Neural cell (in vitro differentiated cells): Measurements from ENCODE around the gene TTC39A.

ENCODE experiments used
- EP300 ChIP-seq: fragments of 450-650 bp; conservative IDR thresholded peaks from 2 replicates; pipeline ENCODE4 v1.6.1; 2014; ENCODE audit warnings: antibody characterized with exemption, mild to moderate bottlenecking, moderate library complexity; ENCODE audit not compliant: poor library complexity, severe bottlenecking
- EZH2 ChIP-seq: fragments of 200-600, 300-800 bp; shearing (Covaris generic), sonication (generic); IDR thresholded peaks from 2 replicates; pipeline ENCODE4 v1.6.1; 2014; ENCODE audit warnings: antibody characterized with exemption, low read length, borderline replicate concordance, mild to moderate bottlenecking; ENCODE audit not compliant: insufficient read depth, poor library complexity, severe bottlenecking
- POLR2AphosphoS5 ChIP-seq: IDR thresholded peaks from 2 replicates; pipeline ENCODE4 v1.6.1; 2012
- SMC3 ChIP-seq: fragments of 450-650 bp; conservative IDR thresholded peaks from 2 replicates; pipeline ENCODE4 v1.6.1; 2014; ENCODE audit warnings: antibody characterized with exemption, mild to moderate bottlenecking, moderate library complexity; ENCODE audit not compliant: poor library complexity
- TAF1 ChIP-seq: IDR thresholded peaks from 2 replicates; pipeline ENCODE4 v1.6.1; 2012; ENCODE audit warnings: low read depth
- TF ChIP-seq, protein P1 (sequence below): fragments of 450-650 bp; IDR thresholded peaks from 2 replicates; pipeline ENCODE4 v1.5.1; 2014; ENCODE audit warnings: antibody characterized with exemption, mild to moderate bottlenecking, moderate library complexity; ENCODE audit not compliant: poor library complexity, severe bottlenecking
- TF ChIP-seq, protein P2 (sequence below): IDR thresholded peaks from 2 replicates; pipeline ENCODE4 v1.6.1; 2012; ENCODE audit warnings: borderline replicate concordance

DNA sequence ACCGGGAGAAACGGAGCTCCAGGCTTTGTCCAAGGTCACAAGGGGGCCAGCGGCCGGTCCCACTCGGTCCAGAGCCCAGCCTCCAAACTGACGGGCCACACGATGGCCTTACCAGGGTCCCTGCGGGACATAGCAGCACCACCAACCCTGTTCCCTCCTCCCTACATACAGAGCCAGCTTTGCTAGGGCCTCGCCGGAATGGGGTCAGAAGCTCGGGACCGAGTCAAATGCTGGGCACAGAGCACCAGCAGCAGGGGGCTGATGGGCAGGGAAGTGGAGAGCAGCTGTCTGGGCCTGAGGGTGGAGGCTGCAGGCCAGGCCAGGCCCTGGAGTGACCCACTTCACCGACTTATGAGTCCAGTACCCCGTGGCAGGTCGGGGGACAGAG is 14.9 kb upstream of the TTC39A start:
- TF ChIP-seq, protein P1, sequence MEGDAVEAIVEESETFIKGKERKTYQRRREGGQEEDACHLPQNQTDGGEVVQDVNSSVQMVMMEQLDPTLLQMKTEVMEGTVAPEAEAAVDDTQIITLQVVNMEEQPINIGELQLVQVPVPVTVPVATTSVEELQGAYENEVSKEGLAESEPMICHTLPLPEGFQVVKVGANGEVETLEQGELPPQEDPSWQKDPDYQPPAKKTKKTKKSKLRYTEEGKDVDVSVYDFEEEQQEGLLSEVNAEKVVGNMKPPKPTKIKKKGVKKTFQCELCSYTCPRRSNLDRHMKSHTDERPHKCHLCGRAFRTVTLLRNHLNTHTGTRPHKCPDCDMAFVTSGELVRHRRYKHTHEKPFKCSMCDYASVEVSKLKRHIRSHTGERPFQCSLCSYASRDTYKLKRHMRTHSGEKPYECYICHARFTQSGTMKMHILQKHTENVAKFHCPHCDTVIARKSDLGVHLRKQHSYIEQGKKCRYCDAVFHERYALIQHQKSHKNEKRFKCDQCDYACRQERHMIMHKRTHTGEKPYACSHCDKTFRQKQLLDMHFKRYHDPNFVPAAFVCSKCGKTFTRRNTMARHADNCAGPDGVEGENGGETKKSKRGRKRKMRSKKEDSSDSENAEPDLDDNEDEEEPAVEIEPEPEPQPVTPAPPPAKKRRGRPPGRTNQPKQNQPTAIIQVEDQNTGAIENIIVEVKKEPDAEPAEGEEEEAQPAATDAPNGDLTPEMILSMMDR = no peak
- TF ChIP-seq POLR2AphosphoS5 (no peak), EZH2 (no peak), EP300 (no peak), SMC3 (no peak), TAF1 (no peak)
- TF ChIP-seq, protein P2, sequence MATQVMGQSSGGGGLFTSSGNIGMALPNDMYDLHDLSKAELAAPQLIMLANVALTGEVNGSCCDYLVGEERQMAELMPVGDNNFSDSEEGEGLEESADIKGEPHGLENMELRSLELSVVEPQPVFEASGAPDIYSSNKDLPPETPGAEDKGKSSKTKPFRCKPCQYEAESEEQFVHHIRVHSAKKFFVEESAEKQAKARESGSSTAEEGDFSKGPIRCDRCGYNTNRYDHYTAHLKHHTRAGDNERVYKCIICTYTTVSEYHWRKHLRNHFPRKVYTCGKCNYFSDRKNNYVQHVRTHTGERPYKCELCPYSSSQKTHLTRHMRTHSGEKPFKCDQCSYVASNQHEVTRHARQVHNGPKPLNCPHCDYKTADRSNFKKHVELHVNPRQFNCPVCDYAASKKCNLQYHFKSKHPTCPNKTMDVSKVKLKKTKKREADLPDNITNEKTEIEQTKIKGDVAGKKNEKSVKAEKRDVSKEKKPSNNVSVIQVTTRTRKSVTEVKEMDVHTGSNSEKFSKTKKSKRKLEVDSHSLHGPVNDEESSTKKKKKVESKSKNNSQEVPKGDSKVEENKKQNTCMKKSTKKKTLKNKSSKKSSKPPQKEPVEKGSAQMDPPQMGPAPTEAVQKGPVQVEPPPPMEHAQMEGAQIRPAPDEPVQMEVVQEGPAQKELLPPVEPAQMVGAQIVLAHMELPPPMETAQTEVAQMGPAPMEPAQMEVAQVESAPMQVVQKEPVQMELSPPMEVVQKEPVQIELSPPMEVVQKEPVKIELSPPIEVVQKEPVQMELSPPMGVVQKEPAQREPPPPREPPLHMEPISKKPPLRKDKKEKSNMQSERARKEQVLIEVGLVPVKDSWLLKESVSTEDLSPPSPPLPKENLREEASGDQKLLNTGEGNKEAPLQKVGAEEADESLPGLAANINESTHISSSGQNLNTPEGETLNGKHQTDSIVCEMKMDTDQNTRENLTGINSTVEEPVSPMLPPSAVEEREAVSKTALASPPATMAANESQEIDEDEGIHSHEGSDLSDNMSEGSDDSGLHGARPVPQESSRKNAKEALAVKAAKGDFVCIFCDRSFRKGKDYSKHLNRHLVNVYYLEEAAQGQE = no peak
